OCI-LY7 (cell line): ENCODE results near the gene IRF3.

Experiments used
- CTCF ChIP-seq: fragments of 200-600 bp; sonication (generic); conservative IDR thresholded peaks from 2 replicates; pipeline ENCODE4 v1.5.1; 2014; ENCODE audit warnings: mild to moderate bottlenecking, antibody characterized with exemption, low read length, moderate library complexity, mixed read lengths
- EZH2phosphoT487 ChIP-seq: fragments of 200-600 bp; sonication (generic); IDR thresholded peaks from 2 replicates; pipeline ENCODE4 v1.6.1; 2018; ENCODE audit warnings: low read depth, borderline replicate concordance, mild to moderate bottlenecking, mixed run types, antibody characterized with exemption, low read length, moderate library complexity, mixed read lengths

- TF ChIP-seq EZH2phosphoT487 (no peak), CTCF (no peak)
Measured at GRCh38 chr19:49615861-49616260, 49.8 kb downstream of the IRF3 start.
